Stimulated activated CD4-positive, alpha-beta T cell treated with anti-CD3 and anti-CD28 coated beads, Interleukin-4, amount 100 ng/mL, for 48 hours (primary cell): ENCODE results near the gene PCMTD2.
"Not testable (repeated sequence)": the region's sequence is repeated elsewhere in the genome, so short reads cannot be mapped to it uniquely, and the experiment has no call there.

ENCODE experiments used
- DNase-seq, 2 donors: peaks; one replicate each; pipeline ENCODE4 v3.0.0-alpha.2; 2020; ENCODE audit warnings: low read depth in 2 of 2

PCMTD2 gene

GRCh38 chr20:64224351-64225170 is 31.0 kb upstream of the PCMTD2 start:
- no peak for DNase-seq

- DNase-seq = no peak
These were observed 30.4 kb upstream of the PCMTD2 start for GRCh38 chr20:64225171-64225595.

- no peak for DNase-seq
These were observed 29.5 kb upstream of the PCMTD2 start for GRCh38 chr20:64225828-64226598.

- no peak for DNase-seq
These were observed 28.6 kb upstream of the PCMTD2 start for GRCh38 chr20:64226686-64227580.

- no peak for DNase-seq
These were observed 27.4 kb upstream of the PCMTD2 start for GRCh38 chr20:64228086-64228653.

- no peak for DNase-seq
These were observed 26.6 kb upstream of the PCMTD2 start for GRCh38 chr20:64228751-64229506.

- no peak for DNase-seq
These were observed 26.0 kb upstream of the PCMTD2 start for GRCh38 chr20:64229507-64230061.

GRCh38 chr20:64230461-64231145 is 24.9 kb upstream of the PCMTD2 start:
- DNase-seq = no peak

GRCh38 chr20:64231621-64232550 is 23.7 kb upstream of the PCMTD2 start:
- DNase-seq = no peak

- no peak for DNase-seq
These were observed 22.8 kb upstream of the PCMTD2 start for GRCh38 chr20:64232794-64233193.

GRCh38 chr20:64233725-64234124 is 21.8 kb upstream of the PCMTD2 start:
- no peak for DNase-seq

GRCh38 chr20:64234291-64234791 is 21.2 kb upstream of the PCMTD2 start:
- DNase-seq = no peak

GRCh38 chr20:64234921-64235565 is 20.5 kb upstream of the PCMTD2 start:
- not testable (repeated sequence) for DNase-seq

- no peak for DNase-seq
These were observed 19.1 kb upstream of the PCMTD2 start for GRCh38 chr20:64236137-64237088.

- DNase-seq = no peak
These were observed 18.2 kb upstream of the PCMTD2 start for GRCh38 chr20:64237316-64237715.

- no peak for DNase-seq
These were observed 17.3 kb upstream of the PCMTD2 start for GRCh38 chr20:64238115-64238825.
